Activated CD8-positive, alpha-beta T cell treated with anti-CD3 and anti-CD28 coated beads, Interleukin-2, amount 10 ng/mL, durations not matched to agents 7 days and 5 days (primary cell): ENCODE data around the gene RNH1. TPM values are rescaled to one million over a fixed set of nuclear protein-coding genes. Genes with fewer than 3 reads are reported as not detected.
A peak's percentile ranks its signal among the peaks of the same experiment; 100 is the strongest.

Experiments
- ATAC-seq: fragments of 150-1000 bp; cut with Tn5 transposase; one replicate; pipeline ENCODE4 v1.10.0; 2021; ENCODE audit warnings: moderate library complexity
- CTCF ChIA-PET: fragments of 350-600 bp; sonication (Branson Sonifier 250); formaldehyde crosslinking; loops from one replicate; lab custom pipeline; 2021; ENCODE audit warnings: antibody characterized with exemption; lab: Charles Lee
- POLR2A ChIA-PET: fragments of 350-600 bp; sonication (Branson Sonifier 250); formaldehyde crosslinking; loops from one replicate; lab custom pipeline; 2021; ENCODE audit warnings: antibody characterized with exemption; lab: Charles Lee
- DNase-seq: peaks from one replicate; pipeline ENCODE4 v3.0.0-alpha.2; 2020
- H3K27ac Mint-ChIP-seq: one replicate; pipeline ENCODE4 v1.8.0; 2021; ENCODE audit warnings: mild to moderate bottlenecking, mixed read lengths
- H3K27me3 Mint-ChIP-seq: one replicate; pipeline ENCODE4 v1.8.0; 2021; ENCODE audit warnings: low read depth, mixed read lengths
- H3K36me3 Mint-ChIP-seq: one replicate; pipeline ENCODE4 v1.8.0; 2021; ENCODE audit warnings: low read depth, mixed read lengths
- H3K4me1 Mint-ChIP-seq: one replicate; pipeline ENCODE4 v1.8.0; 2021; ENCODE audit warnings: low read depth, mixed read lengths
- H3K4me3 Mint-ChIP-seq: one replicate; pipeline ENCODE4 v1.8.0; 2021; ENCODE audit warnings: mild to moderate bottlenecking, mixed read lengths
- H3K9me3 Mint-ChIP-seq: one replicate; pipeline ENCODE4 v1.8.0; 2022; ENCODE audit warnings: mixed read lengths; ENCODE audit not compliant: insufficient read depth
- total RNA-seq, 2 experiments: library from RNA; stranded (reverse); gene quantifications; one replicate each; pipeline ENCODE4 v1.2.3, GENCODE V29; 2021

The RNH1 gene
- total RNA-seq, result 100 to 1,000 TPM; 104 to 105 TPM

DNA sequence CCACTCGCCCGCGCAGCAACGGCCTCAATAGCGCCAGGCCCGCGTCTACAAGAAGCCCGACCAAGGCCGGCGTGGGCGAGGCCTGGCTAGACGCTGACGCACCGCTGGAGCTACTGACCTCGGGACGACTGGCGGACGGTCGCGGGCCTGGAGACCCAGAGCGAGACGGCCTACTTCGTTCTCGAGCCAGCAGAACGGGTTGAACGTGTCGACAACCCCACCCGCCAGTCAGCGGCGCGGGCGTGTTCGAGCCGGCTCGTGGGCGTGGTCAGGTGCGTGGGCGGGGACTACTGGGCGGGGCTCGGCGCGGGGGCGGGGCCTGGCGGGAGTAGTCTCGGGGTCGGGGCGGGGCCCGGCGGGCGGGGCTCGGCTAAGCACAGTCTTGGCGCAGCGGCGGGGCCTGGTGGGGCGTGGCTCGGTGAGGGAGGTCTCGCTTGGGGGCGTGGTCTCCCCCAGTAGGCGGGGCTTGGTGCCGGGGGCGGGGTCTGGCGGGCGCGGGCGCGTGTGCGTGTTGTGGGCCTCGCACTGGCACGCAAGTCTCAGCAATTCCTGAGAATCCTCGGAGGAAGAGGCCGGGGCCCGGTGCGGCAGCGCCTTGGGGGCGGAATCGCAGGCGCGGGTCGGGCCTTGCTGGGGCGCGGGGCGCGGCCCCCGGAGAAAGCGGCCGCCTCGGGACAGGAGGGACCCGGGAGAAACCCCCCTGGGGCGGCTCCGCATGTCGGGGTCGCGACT, at the start of gene RNH1:
TSS of gene RNH1 (minus strand) at position 248 of the 732 bp plus-strand sequence. CDS start 5,080 bp downstream, outside the sequence.
- peak within 1 kb of the TSS; percentile 99 for H3K27ac Mint-ChIP-seq
- POLR2A ChIA-PET, result interaction anchor here (0.7 to 1.6 kb wide), 13 partner anchors 9 to 240 kb away, joined by 3 to 8 read pairs (median 4); partner anchors contain the start of genes HRAS, PTDSS2, SIGIRR and TMEM80
- peaks cover 31% of the 10 kb centered on the region for H3K4me1 Mint-ChIP-seq
- H3K4me3 Mint-ChIP-seq, result peak within 1 kb of the TSS; percentile 96
- peak; percentile 81 for ATAC-seq
- H3K9me3 Mint-ChIP-seq, result no peaks in the 10 kb centered on the region
- H3K36me3 Mint-ChIP-seq, result peaks cover 20% of the 10 kb centered on the region
- no peaks in the 10 kb centered on the region for H3K27me3 Mint-ChIP-seq
- DNase-seq, result peak; percentile 99
- CTCF ChIA-PET, result interaction anchor here (3.6 to 3.8 kb wide), 3 partner anchors 11 to 57 kb away, joined by 15 to 24 read pairs (median 16); partner anchors contain the start of gene PTDSS2

- Mint-ChIP-seq H3K9me3 (no peaks in the 10 kb centered on the region), H3K4me3 (peak overlapping the region; percentile 48), H3K27ac (no peak overlapping the region), H3K27me3 (peaks cover 14% of the 10 kb centered on the region), H3K4me1 (peaks cover 11% of the 10 kb centered on the region), H3K36me3 (no peaks in the 10 kb centered on the region)
- ChIA-PET CTCF (interaction anchor here (0.7 to 4.7 kb wide), 14 partner anchors 11 to 169 kb away, joined by 3 to 86 read pairs (median 6); partner anchors contain the start of genes DEAF1, PHRF1 and TMEM80), POLR2A (interaction anchor here (1.1 to 1.7 kb wide), 4 partner anchors 13 to 170 kb away, joined by 3 to 7 read pairs (median 4); partner anchors contain the start of gene IRF7)
- no peak for ATAC-seq
- DNase-seq, result no peak
Measured at GRCh38 chr11:555780-556661, 49.0 kb upstream of the RNH1 start.

GRCh38 chr11:555227-555779, 48.3 kb upstream of the RNH1 start:
- peaks cover 9% of the 10 kb centered on the region for H3K4me1 Mint-ChIP-seq
- no peaks in the 10 kb centered on the region for H3K36me3 Mint-ChIP-seq
- no peak overlapping the region for H3K27ac Mint-ChIP-seq
- H3K4me3 Mint-ChIP-seq, result peak overlapping the region; percentile 43
- H3K27me3 Mint-ChIP-seq, result peaks cover 14% of the 10 kb centered on the region
- POLR2A ChIA-PET, result interaction anchor here (1.1 to 1.7 kb wide), 4 partner anchors 13 to 171 kb away, joined by 3 to 7 read pairs (median 4); no protein-coding TSS in a partner anchor
- no peaks in the 10 kb centered on the region for H3K9me3 Mint-ChIP-seq
- DNase-seq (no peak), ATAC-seq (peak; percentile 11)
- CTCF ChIA-PET, result interaction anchor here (0.7 to 4.7 kb wide), 20 partner anchors 8 to 202 kb away, joined by 3 to 86 read pairs (median 5); partner anchors contain the start of genes DEAF1, IRF7, LRRC56 and PHRF1

GRCh38 chr11:554428-555226, 47.6 kb upstream of the RNH1 start:
- H3K36me3 Mint-ChIP-seq, result no peaks in the 10 kb centered on the region
- ATAC-seq, result peak; percentile 71
- peak; percentile 81 for DNase-seq
- peak overlapping the region; percentile 43 for H3K4me3 Mint-ChIP-seq
- H3K27me3 Mint-ChIP-seq, result peaks cover 10% of the 10 kb centered on the region
- ChIA-PET CTCF (interaction anchor here (0.6 to 4.7 kb wide), 22 partner anchors 9 to 203 kb away, joined by 3 to 86 read pairs (median 5); partner anchors contain the start of genes DEAF1, IRF7, LRRC56 and PHRF1), POLR2A (interaction anchor here (1.2 to 1.7 kb wide), 3 partner anchors 14 to 172 kb away, joined by 3 to 7 read pairs (median 5); no protein-coding TSS in a partner anchor)
- H3K9me3 Mint-ChIP-seq, result no peaks in the 10 kb centered on the region
- H3K4me1 Mint-ChIP-seq, result peaks cover 3% of the 10 kb centered on the region
- no peak overlapping the region for H3K27ac Mint-ChIP-seq

DNA sequence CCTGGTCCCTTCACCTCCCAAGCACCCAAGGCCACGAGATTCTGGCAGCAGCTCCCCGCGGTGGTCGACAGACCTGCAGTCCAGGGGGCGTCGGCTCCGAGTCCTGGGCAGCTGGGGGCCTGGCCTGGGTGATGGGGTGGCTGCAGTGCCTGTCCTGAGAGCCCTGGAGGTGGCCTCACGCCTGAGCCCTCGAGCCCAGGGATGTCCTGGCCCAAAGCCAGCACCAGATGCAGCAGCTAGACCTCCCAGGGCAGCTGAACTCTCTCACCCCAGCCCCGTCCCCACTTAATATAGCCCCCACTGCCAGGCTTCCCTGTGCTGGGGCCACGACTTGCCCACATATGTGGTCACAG, 46.9 kb upstream of the RNH1 start:
- ATAC-seq, result no peak
- no peaks in the 10 kb centered on the region for H3K9me3 Mint-ChIP-seq
- POLR2A ChIA-PET, result interaction anchor here (1.4 kb wide), 1 partner anchor 15 kb away, joined by 5 read pairs; no protein-coding TSS in a partner anchor
- H3K4me3 Mint-ChIP-seq, result no peak overlapping the region
- H3K36me3 Mint-ChIP-seq, result no peaks in the 10 kb centered on the region
- H3K4me1 Mint-ChIP-seq, result peaks cover 3% of the 10 kb centered on the region
- no peak for DNase-seq
- H3K27me3 Mint-ChIP-seq, result peaks cover 10% of the 10 kb centered on the region
- CTCF ChIA-PET, result interaction anchor here (1.0 to 4.7 kb wide), 9 partner anchors 13 to 185 kb away, joined by 3 to 86 read pairs (median 7); partner anchors contain the start of gene LRRC56
- no peak overlapping the region for H3K27ac Mint-ChIP-seq

DNA sequence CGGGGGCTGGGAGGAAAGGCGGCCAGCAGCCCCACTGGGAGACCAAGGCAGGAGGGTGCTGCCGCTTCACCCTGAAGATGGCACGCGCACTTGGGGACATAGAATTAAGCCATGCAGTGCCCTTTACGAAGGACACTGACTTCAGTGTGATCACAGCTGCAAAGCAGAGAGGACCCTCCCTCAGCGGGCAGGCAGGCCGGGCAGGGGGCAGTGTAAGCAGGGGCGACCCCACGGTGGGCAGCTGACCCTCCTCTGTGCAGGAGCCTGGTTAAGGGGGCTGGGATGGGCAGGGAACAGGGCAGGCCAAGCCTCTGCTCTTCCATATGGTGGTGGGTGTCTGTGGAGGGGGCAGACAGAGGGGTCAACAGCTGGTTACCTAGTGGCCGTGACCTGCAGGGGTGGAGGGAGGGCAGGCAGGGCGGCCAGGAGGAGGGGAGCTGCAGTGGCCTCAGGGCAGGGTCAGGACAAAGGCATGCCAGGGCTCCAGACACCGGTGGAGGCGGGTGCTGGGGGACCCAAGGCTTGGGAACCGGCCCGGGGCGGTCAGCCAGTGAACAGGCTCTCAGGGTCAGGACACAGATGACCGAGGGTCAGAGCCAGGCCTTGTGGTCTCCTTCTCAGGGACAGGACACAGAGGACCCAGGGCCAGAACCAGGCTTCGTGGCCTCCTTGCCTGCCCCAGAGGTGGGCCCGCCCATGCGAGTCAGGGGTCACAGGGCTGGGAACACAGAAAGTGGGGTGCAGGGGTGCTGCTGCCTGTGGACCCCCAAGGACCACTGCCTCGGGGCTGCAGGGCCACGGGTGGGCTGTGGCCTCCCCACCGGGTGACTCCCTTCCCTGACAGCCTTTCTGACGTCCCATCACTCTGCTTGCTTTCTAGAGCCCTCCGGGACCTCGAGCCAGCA, 46.3 kb upstream of the RNH1 start:
- CTCF ChIA-PET, result interaction anchor here (1.9 to 4.7 kb wide), 3 partner anchors 17 to 172 kb away, joined by 5 to 86 read pairs (median 15); no protein-coding TSS in a partner anchor
- Mint-ChIP-seq H3K27ac (no peak overlapping the region), H3K9me3 (no peaks in the 10 kb centered on the region), H3K4me1 (peaks cover 3% of the 10 kb centered on the region), H3K4me3 (no peak overlapping the region), H3K36me3 (no peaks in the 10 kb centered on the region), H3K27me3 (peaks cover 10% of the 10 kb centered on the region)
- POLR2A ChIA-PET, result no interaction called here
- ATAC-seq, result no peak
- DNase-seq, result no peak

GRCh38 chr11:551596-551995, 44.6 kb upstream of the RNH1 start:
- Mint-ChIP-seq H3K4me3 (no peak overlapping the region), H3K27ac (no peak overlapping the region), H3K27me3 (peaks cover 5% of the 10 kb centered on the region), H3K4me1 (peaks cover 3% of the 10 kb centered on the region), H3K36me3 (no peaks in the 10 kb centered on the region), H3K9me3 (no peaks in the 10 kb centered on the region)
- ChIA-PET POLR2A (interaction anchor here (0.5 kb wide), 1 partner anchor 175 kb away, joined by 3 read pairs; no protein-coding TSS in a partner anchor), CTCF (no interaction called here)
- no peak for DNase-seq
- no peak for ATAC-seq

DNA sequence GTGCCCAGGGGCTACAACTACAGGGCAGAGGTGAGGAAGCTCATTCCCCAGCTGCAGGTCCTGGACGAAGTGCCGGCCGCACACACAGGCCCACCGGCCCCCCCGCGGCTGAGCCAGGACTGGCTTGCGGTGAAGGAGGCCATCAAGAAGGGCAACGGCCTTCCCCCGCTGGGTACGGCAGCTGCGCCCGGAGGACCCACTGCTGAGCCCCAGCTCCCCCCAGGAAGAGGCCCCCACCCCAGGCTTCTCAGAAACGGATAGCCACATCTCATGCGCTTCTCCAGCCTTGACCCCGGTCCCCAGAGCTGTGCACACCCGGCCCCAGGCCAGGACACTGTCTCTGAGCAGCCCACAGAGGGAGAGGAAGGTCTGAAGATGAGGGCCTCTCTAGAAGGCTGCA, 44.1 kb upstream of the RNH1 start:
- DNase-seq, result no peak
- CTCF ChIA-PET, result interaction anchor here (1.1 kb wide), 1 partner anchor 196 kb away, joined by 3 read pairs; the partner anchor contains the start of gene TALDO1
- Mint-ChIP-seq H3K36me3 (no peaks in the 10 kb centered on the region), H3K4me3 (no peak overlapping the region), H3K9me3 (no peaks in the 10 kb centered on the region), H3K4me1 (no peaks in the 10 kb centered on the region), H3K27ac (no peak overlapping the region), H3K27me3 (peaks cover under 1% of the 10 kb centered on the region)
- POLR2A ChIA-PET, result interaction anchor here (0.5 kb wide), 1 partner anchor 175 kb away, joined by 3 read pairs; no protein-coding TSS in a partner anchor
- ATAC-seq, result no peak

DNA sequence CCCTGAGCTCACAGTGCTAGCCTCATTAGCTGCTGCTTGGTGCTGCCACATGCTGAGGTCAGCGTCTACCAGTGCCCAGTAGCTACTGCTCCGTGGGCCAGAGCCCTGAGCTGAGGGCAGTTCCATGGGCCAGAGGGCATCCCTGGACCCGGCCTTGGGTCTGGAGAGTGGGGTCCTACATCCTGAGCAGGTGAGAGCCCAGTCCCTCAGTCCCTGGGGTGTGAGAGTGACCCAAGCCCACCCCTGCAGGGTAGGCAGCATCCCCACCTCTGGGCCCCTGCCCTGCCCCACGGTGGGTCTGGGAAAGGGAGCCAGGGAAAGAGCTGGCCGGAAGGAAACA, 43.7 kb upstream of the RNH1 start:
- Mint-ChIP-seq H3K27me3 (no peaks in the 10 kb centered on the region), H3K9me3 (no peaks in the 10 kb centered on the region), H3K36me3 (no peaks in the 10 kb centered on the region), H3K27ac (no peak overlapping the region), H3K4me1 (no peaks in the 10 kb centered on the region), H3K4me3 (no peak overlapping the region)
- ChIA-PET CTCF (interaction anchor here (1.1 kb wide), 1 partner anchor 197 kb away, joined by 3 read pairs; the partner anchor contains the start of gene TALDO1), POLR2A (no interaction called here)
- ATAC-seq (no peak), DNase-seq (no peak)
